GM23338 (cell line): ENCODE data around the gene PTPA.

ENCODE experiments used
- CTCF ChIP-seq, 2 experiments: fragments of 200-600 bp in 1 of 2; sonication (generic) in 1 of 2; conservative IDR thresholded peaks; 2 replicates each; pipeline versions ENCODE4 v1.5.1 to v1.6.1; 2016 to 2017; ENCODE audit warnings: antibody characterized with exemption in 2 of 2, low read depth in 2 of 2, mild to moderate bottlenecking in 2 of 2, moderate library complexity in 1 of 2
- EZH2 ChIP-seq: fragments of 200-600 bp; sonication (generic); IDR thresholded peaks from one replicate; pipeline ENCODE4 v1.8.0; 2017; ENCODE audit warnings: antibody characterized with exemption, mild to moderate bottlenecking, low read depth; ENCODE audit not compliant: unreplicated experiment
- POLR2AphosphoS5 ChIP-seq: IDR thresholded peaks from 2 replicates; pipeline ENCODE4 v1.6.1; 2016; ENCODE audit warnings: antibody characterized with exemption, low read depth
- ZNF114 ChIP-seq: fragments of 250-450 bp; sonication (Bioruptor Pico); IDR thresholded peaks from 2 replicates; pipeline ENCODE4 v1.5.0; 2020; ENCODE audit warnings: mild to moderate bottlenecking, moderate library complexity
- TF ChIP-seq, protein P1 (sequence below): IDR thresholded peaks from 2 replicates; pipeline ENCODE4 v1.6.1; 2016; ENCODE audit warnings: antibody characterized with exemption

GRCh38 chr9:129145316-129145715, 34.1 kb downstream of the PTPA start:
- TF ChIP-seq EZH2 = no peak
- no peak for TF ChIP-seq POLR2AphosphoS5
- no peak for TF ChIP-seq CTCF (conservative IDR thresholded peaks at IDR 0.05; ENCODE audit: low read depth in 2 of 2)
- TF ChIP-seq, protein P1, sequence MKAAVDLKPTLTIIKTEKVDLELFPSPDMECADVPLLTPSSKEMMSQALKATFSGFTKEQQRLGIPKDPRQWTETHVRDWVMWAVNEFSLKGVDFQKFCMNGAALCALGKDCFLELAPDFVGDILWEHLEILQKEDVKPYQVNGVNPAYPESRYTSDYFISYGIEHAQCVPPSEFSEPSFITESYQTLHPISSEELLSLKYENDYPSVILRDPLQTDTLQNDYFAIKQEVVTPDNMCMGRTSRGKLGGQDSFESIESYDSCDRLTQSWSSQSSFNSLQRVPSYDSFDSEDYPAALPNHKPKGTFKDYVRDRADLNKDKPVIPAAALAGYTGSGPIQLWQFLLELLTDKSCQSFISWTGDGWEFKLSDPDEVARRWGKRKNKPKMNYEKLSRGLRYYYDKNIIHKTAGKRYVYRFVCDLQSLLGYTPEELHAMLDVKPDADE = no peak
- no peak for TF ChIP-seq ZNF114 (CRISPR knock-in tag)
